ENCODE measurements around the gene PRKCH. TPM values are rescaled to one million over a fixed set of nuclear protein-coding genes. Genes with fewer than 3 reads are reported as not detected.

PRKCH gene
- total and polyA plus RNA-seq, 9 of the 15 experiments (the other 6 are each of a cell fraction or from before 2014, with no cell fraction given) = 0.61 to 4.4 (median 4.0) TPM

DNA sequence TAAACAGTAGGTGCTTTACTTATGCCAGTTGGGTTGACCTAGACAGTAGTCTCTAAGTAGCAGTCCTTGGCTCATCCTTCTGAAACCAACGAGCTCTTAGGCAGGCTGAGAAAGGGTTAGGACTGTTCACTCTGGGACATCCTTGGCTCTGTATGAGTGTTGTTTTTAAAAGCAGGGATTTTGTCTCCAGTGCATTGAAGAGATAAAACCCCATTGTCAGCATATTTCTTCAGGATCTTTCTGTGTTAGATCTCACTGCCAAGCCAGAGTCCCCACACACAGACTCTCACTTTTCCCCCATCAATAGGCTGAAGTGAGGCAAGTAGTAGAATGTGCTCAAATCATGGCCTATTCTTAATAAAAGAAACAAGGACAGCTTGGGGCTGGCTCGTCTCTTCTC lies 250.5 kb downstream of the PRKCH start (continued):
- no peak for TF ChIP-seq RBBP5 (IDR thresholded peaks at IDR 0.05; ENCODE audit: borderline replicate concordance, insufficient read depth, low read length, poor library complexity, severe bottlenecking)
- TF ChIP-seq MAFF (IDR thresholded peaks at IDR 0.05; ENCODE audit: low read length) = peak; percentile 66
- TF ChIP-seq RFX7 (CRISPR knock-in tag; IDR thresholded peaks at IDR 0.05) = no peak
- TF ChIP-seq, protein P1, sequence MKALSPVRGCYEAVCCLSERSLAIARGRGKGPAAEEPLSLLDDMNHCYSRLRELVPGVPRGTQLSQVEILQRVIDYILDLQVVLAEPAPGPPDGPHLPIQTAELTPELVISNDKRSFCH (CRISPR knock-in tag; IDR thresholded peaks at IDR 0.05) = no peak
- TF ChIP-seq, protein P1 (tag; IDR thresholded peaks at IDR 0.05) = no peak
- TF ChIP-seq RBFOX2 (IDR thresholded peaks at IDR 0.05; ENCODE audit: low read depth, low read length) = no peak
- no peak for TF ChIP-seq TOE1 (IDR thresholded peaks at IDR 0.05; ENCODE audit: borderline replicate concordance)
- TF ChIP-seq TOE1 (CRISPR knock-in tag; IDR thresholded peaks at IDR 0.05; ENCODE audit: borderline replicate concordance, low read depth) = no peak
- no peak for TF ChIP-seq SFPQ (IDR thresholded peaks at IDR 0.05; ENCODE audit: low read depth, low read length)
- TF ChIP-seq DLX4 (CRISPR knock-in tag; IDR thresholded peaks at IDR 0.05) = no peak
- no peak for TF ChIP-seq CBFA2T3 (IDR thresholded peaks at IDR 0.05)
- no peak for TF ChIP-seq ZNF57 (CRISPR knock-in tag; IDR thresholded peaks at IDR 0.05)
- TF ChIP-seq ZNF140 (CRISPR knock-in tag; IDR thresholded peaks at IDR 0.05) = no peak
- TF ChIP-seq ETS2 (tag; IDR thresholded peaks at IDR 0.05; ENCODE audit: borderline replicate concordance, poor library complexity, severe bottlenecking) = no peak
- TF ChIP-seq, protein P2, sequence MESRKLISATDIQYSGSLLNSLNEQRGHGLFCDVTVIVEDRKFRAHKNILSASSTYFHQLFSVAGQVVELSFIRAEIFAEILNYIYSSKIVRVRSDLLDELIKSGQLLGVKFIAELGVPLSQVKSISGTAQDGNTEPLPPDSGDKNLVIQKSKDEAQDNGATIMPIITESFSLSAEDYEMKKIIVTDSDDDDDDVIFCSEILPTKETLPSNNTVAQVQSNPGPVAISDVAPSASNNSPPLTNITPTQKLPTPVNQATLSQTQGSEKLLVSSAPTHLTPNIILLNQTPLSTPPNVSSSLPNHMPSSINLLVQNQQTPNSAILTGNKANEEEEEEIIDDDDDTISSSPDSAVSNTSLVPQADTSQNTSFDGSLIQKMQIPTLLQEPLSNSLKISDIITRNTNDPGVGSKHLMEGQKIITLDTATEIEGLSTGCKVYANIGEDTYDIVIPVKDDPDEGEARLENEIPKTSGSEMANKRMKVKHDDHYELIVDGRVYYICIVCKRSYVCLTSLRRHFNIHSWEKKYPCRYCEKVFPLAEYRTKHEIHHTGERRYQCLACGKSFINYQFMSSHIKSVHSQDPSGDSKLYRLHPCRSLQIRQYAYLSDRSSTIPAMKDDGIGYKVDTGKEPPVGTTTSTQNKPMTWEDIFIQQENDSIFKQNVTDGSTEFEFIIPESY (CRISPR knock-in tag; IDR thresholded peaks at IDR 0.05) = no peak
- no peak for TF ChIP-seq HSF4 (CRISPR knock-in tag; IDR thresholded peaks at IDR 0.05; ENCODE audit: borderline replicate concordance)
- no peak for TF ChIP-seq ZNF282 (CRISPR knock-in tag; IDR thresholded peaks at IDR 0.05)
- TF ChIP-seq RBM25 (IDR thresholded peaks at IDR 0.05; ENCODE audit: low read depth, low read length, severe bottlenecking) = no peak
